ENCODE data around the gene CEACAM19. TPM values are rescaled to one million over a fixed set of nuclear protein-coding genes. Genes with fewer than 3 reads are reported as not detected.

The CEACAM19 gene
- total and polyA plus RNA-seq, 2 of the 13 experiments (the other 11 are each of a cell fraction or from before 2014, with no cell fraction given) = 1.3 to 4.0 TPM

DNA sequence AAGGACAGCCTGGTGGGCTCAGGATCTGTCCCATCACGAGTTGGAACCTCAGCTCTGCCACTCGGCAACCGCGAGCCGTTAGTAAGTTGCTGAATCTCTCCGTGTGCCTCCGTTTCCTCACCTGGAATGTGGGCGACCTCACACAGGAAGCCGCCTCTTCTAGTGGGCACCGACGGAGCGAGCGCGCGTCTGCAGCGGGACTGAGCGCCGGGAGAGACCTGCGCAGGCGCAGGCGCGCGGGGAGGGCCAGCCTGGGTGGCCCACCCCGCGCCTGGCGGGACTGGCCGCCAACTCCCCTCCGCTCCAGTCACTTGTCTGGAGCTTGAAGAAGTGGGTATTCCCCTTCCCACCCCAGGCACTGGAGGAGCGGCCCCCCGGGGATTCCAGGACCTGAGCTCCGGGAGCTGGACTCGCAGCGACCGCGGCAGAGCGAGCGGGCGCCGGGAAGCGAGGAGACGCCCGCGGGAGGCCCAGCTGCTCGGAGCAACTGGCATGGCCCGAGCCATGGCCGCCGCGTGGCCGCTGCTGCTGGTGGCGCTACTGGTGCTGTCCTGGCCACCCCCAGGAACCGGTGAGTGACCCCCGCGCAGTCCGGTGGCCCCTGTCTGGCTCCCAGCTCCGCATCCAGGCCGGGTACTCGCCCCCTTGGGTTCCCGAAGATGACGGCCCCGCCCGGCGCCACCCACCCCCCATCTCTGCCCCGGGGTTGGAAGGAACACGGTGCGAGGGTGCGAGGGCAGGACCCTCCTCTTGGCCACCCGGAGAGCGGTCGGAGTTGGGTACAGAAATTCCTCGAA lies 27.5 kb upstream of the CEACAM19 start, which contains the start of gene PVR (continued):
- TF ChIP-seq ZNF260 (CRISPR knock-in tag; IDR thresholded peaks at IDR 0.05; ENCODE audit: borderline replicate concordance, low read depth) (no peak), KLF9 (CRISPR knock-in tag; IDR thresholded peaks at IDR 0.05; ENCODE audit: low read depth) (no peak), ZSCAN5A (CRISPR knock-in tag; IDR thresholded peaks at IDR 0.05; ENCODE audit: borderline replicate concordance) (0 out of 2 replicates have a peak, but pooled peaks have one; percentile 52), GABPB1 (CRISPR knock-in tag; IDR thresholded peaks at IDR 0.05) (peak; percentile 71), ZBTB20 (CRISPR knock-in tag; IDR thresholded peaks at IDR 0.05; ENCODE audit: borderline replicate concordance, low read depth) (no peak), ZSCAN20 (CRISPR knock-in tag; IDR thresholded peaks at IDR 0.05; ENCODE audit: borderline replicate concordance) (peak; percentile 87; the same call in 1 of the 2 replicates), NONO (IDR thresholded peaks at IDR 0.05) (no peak), NONO (CRISPR knock-in tag; conservative IDR thresholded peaks at IDR 0.05) (0 out of 2 replicates have a peak, but pooled peaks have one; percentile 20), ZNF607 (CRISPR knock-in tag; IDR thresholded peaks at IDR 0.05; ENCODE audit: borderline replicate concordance) (no peak), E2F1 (CRISPR knock-in tag; IDR thresholded peaks at IDR 0.05) (no peak), ZNF230 (CRISPR knock-in tag; IDR thresholded peaks at IDR 0.05) (0 out of 2 replicates have a peak, but pooled peaks have one; percentile 55), BHLHE40 (IDR thresholded peaks at IDR 0.05; ENCODE audit: low read length) (no peak), FOXP4 (CRISPR knock-in tag; IDR thresholded peaks at IDR 0.05) (no peak), ZNF782 (CRISPR knock-in tag; IDR thresholded peaks at IDR 0.05; ENCODE audit: borderline replicate concordance) (peak; percentile 82; the same call in 1 of the 2 replicates), ARHGAP35 (CRISPR knock-in tag; IDR thresholded peaks at IDR 0.05; ENCODE audit: borderline replicate concordance) (no peak), ZNF576 (CRISPR knock-in tag; IDR thresholded peaks at IDR 0.05) (no peak), FIP1L1 (IDR thresholded peaks at IDR 0.05; ENCODE audit: borderline replicate concordance, insufficient read depth, low read depth, low read length) (no peak), ZNF33A (CRISPR knock-in tag; IDR thresholded peaks at IDR 0.05; ENCODE audit: borderline replicate concordance) (peak; percentile 73; the same call in 1 of the 2 replicates), WIZ (CRISPR knock-in tag; IDR thresholded peaks at IDR 0.05) (no peak), ZNF580 (CRISPR knock-in tag; IDR thresholded peaks at IDR 0.05; ENCODE audit: borderline replicate concordance, low read depth) (peak; percentile 54; the same call in 1 of the 2 replicates)
